Measurements from ENCODE around the gene LSP1. TPM values are rescaled to one million over a fixed set of nuclear protein-coding genes. Genes with fewer than 3 reads are reported as not detected.
"Not testable (repeated sequence)": the region's sequence is repeated elsewhere in the genome, so short reads cannot be mapped to it uniquely, and the experiment has no call there.

The LSP1 gene
- total RNA-seq, 2 donors from 2014 or later, result 6.7 to 11.6 TPM

GRCh38 chr11:1872267-1872985 is 19.5 kb downstream of the LSP1 start:
- no peak for DNase-seq (ENCODE audit: low spot score)
- intact Hi-C loops (cut with DNase I), result no loop called here
- Histone ChIP-seq H3K27ac (no peak overlapping the region), H3K4me1 (replicated peaks) (no peaks in the 10 kb centered on the region), H3K9me3 (no peaks in the 10 kb centered on the region), H3K27me3 (replicated peaks; ENCODE audit: insufficient read depth) (peaks cover 3% of the 10 kb centered on the region), H3K4me3 (no peak overlapping the region), H3K36me3 (no peaks in the 10 kb centered on the region)
- WGBS, result 78% methylated on average over 18 of the region's 25 CpGs
- TF ChIP-seq POLR2AphosphoS5 (IDR thresholded peaks at IDR 0.05), result no peak
- TF ChIP-seq POLR2A (IDR thresholded peaks at IDR 0.05), result no peak
- TF ChIP-seq CTCF (IDR thresholded peaks at IDR 0.05), result no peak

GRCh38 chr11:1873048-1873812 is 20.3 kb downstream of the LSP1 start:
- intact Hi-C loops (cut with DNase I), result no loop called here
- H3K4me1 ChIP-seq (replicated peaks), result no peaks in the 10 kb centered on the region
- DNase-seq (ENCODE audit: low spot score), result no peak
- no peaks in the 10 kb centered on the region for H3K9me3 ChIP-seq
- H3K36me3 ChIP-seq, result no peaks in the 10 kb centered on the region
- H3K4me3 ChIP-seq, result no peak overlapping the region
- TF ChIP-seq POLR2A (IDR thresholded peaks at IDR 0.05), result no peak
- TF ChIP-seq CTCF (IDR thresholded peaks at IDR 0.05), result no peak
- no peak for TF ChIP-seq POLR2AphosphoS5 (IDR thresholded peaks at IDR 0.05)
- H3K27me3 ChIP-seq (replicated peaks; ENCODE audit: insufficient read depth), result peaks cover 3% of the 10 kb centered on the region
- no peak overlapping the region for H3K27ac ChIP-seq
- 40% methylated on average over 11 of the region's 11 CpGs for WGBS

- WGBS, result 81% methylated on average over 16 of the region's 17 CpGs
- intact Hi-C loops (cut with DNase I); H3K27ac ChIP-seq; DNase-seq (ENCODE audit: low spot score); H3K36me3 ChIP-seq; H3K27me3 ChIP-seq (replicated peaks; ENCODE audit: insufficient read depth); H3K9me3 ChIP-seq; H3K4me1 ChIP-seq (replicated peaks); H3K4me3 ChIP-seq: not testable (repeated sequence)
Measured at GRCh38 chr11:1873813-1874150, 20.9 kb downstream of the LSP1 start.

- DNase-seq (ENCODE audit: low spot score); H3K36me3 ChIP-seq; H3K4me1 ChIP-seq (replicated peaks); H3K27me3 ChIP-seq (replicated peaks; ENCODE audit: insufficient read depth); intact Hi-C loops (cut with DNase I); H3K4me3 ChIP-seq; H3K9me3 ChIP-seq; H3K27ac ChIP-seq: not testable (repeated sequence)
- WGBS, result 86% methylated on average over 17 of the region's 17 CpGs
Measured at GRCh38 chr11:1874441-1875092, 21.7 kb downstream of the LSP1 start.

GRCh38 chr11:1875093-1875850 is 22.4 kb downstream of the LSP1 start:
- Histone ChIP-seq H3K36me3 (no peaks in the 10 kb centered on the region), H3K27me3 (replicated peaks; ENCODE audit: insufficient read depth) (peaks cover 3% of the 10 kb centered on the region), H3K9me3 (no peaks in the 10 kb centered on the region), H3K4me3 (no peak overlapping the region), H3K27ac (no peak overlapping the region), H3K4me1 (replicated peaks) (no peaks in the 10 kb centered on the region)
- DNase-seq (ENCODE audit: low spot score), result no peak
- WGBS, result 69% methylated on average over 26 of the region's 28 CpGs
- intact Hi-C loops (cut with DNase I), result no loop called here
- TF ChIP-seq CTCF (IDR thresholded peaks at IDR 0.05) (no peak), POLR2AphosphoS5 (IDR thresholded peaks at IDR 0.05) (no peak), POLR2A (IDR thresholded peaks at IDR 0.05) (no peak)

- WGBS, result 85% methylated on average over 12 of the region's 13 CpGs
- H3K4me3 ChIP-seq; DNase-seq (ENCODE audit: low spot score); intact Hi-C loops (cut with DNase I); H3K9me3 ChIP-seq; H3K27ac ChIP-seq; H3K27me3 ChIP-seq (replicated peaks; ENCODE audit: insufficient read depth); H3K36me3 ChIP-seq; H3K4me1 ChIP-seq (replicated peaks): not testable (repeated sequence)
Measured at GRCh38 chr11:1875851-1876301, 23.0 kb downstream of the LSP1 start.
